Neuron (in vitro differentiated cells): ENCODE measurements around the gene TMEM9.
A peak's percentile ranks its signal among the peaks of the same experiment; 100 is the strongest.

ENCODE experiments used
- H2AFZ ChIP-seq: one replicate; pipeline ENCODE4 v1.6.1; 2013; ENCODE audit warnings: low read depth, mild to moderate bottlenecking, inconsistent platforms, low read length, moderate library complexity
- H3K27me3 ChIP-seq: one replicate; pipeline ENCODE4 v1.6.1; 2013; ENCODE audit warnings: low read length; ENCODE audit not compliant: insufficient read depth
- H3K36me3 ChIP-seq: one replicate; pipeline ENCODE4 v1.6.1; 2013; ENCODE audit warnings: low read length; ENCODE audit not compliant: insufficient read depth
- H3K4me1 ChIP-seq: one replicate; pipeline ENCODE4 v1.6.1; 2013; ENCODE audit warnings: low read length; ENCODE audit not compliant: insufficient read depth
- H3K4me3 ChIP-seq: 2 replicates; pipeline ENCODE4 v1.5.1; 2013; ENCODE audit warnings: mild to moderate bottlenecking, low read length, moderate library complexity
- H3K9me3 ChIP-seq: one replicate; pipeline ENCODE4 v1.6.1; 2013; ENCODE audit warnings: low read length

TMEM9 gene

GRCh38 chr1:201126832-201127754, 27.2 kb downstream of the TMEM9 start, which contains the start of gene ASCL5:
TSS of gene ASCL5 (minus strand) at chr1:201127184. CDS start at chr1:201115372, 11,812 bp downstream.
- H3K36me3 ChIP-seq = no peaks in the 10 kb centered on the region
- no peak within 1 kb of the TSS for H2AFZ ChIP-seq
- H3K9me3 ChIP-seq = no peaks in the 10 kb centered on the region
- no peak within 1 kb of the TSS for H3K4me3 ChIP-seq
- H3K27me3 ChIP-seq = peaks cover 35% of the 10 kb centered on the region
- H3K4me1 ChIP-seq = no peaks in the 10 kb centered on the region

DNA sequence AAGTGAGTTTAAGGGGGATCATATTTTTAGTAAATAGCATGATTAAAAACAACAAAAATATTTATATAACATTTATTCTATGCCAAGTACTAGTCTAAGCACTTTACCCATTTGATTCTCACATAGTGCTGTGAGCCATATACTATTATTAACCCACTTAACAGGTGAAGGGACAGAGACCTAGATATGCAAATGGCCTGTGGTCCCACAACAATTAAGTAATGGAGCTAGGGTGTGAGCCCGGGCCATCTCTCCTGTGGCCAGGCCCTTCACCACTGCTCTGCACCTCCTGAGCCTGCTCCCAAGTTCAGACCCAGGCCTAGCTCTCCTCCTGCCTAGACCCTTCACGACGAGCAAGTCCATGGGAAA, 27.8 kb downstream of the TMEM9 start:
- no peak overlapping the region for H2AFZ ChIP-seq
- no peak overlapping the region for H3K4me3 ChIP-seq
- no peaks in the 10 kb centered on the region for H3K9me3 ChIP-seq
- H3K27me3 ChIP-seq = peaks cover 38% of the 10 kb centered on the region
- no peaks in the 10 kb centered on the region for H3K4me1 ChIP-seq
- H3K36me3 ChIP-seq = no peaks in the 10 kb centered on the region

DNA sequence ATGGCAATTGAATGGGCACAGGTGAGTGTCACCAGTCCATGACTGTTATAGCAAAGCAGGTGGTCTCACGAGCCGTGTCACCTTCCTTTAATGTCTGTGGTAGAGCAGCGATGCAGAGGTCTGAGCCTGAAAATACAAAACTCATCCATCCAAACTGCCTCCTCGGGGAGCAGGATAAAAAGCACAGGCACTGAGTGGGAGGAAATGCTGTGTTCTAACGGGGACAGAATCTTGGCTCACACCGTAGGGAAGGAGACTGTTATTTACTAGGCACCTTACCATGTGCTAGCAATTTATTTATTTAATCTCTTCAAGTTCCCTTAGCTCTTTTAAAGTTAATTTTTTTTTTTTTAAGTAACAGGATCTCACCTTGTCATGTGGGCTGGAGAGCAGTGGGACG, 28.5 kb downstream of the TMEM9 start:
- Histone ChIP-seq H3K9me3 (no peaks in the 10 kb centered on the region), H2AFZ (no peak overlapping the region), H3K4me1 (no peaks in the 10 kb centered on the region), H3K4me3 (no peak overlapping the region), H3K36me3 (no peaks in the 10 kb centered on the region), H3K27me3 (peaks cover 38% of the 10 kb centered on the region)

- no peaks in the 10 kb centered on the region for H3K4me1 ChIP-seq
- H3K36me3 ChIP-seq = no peaks in the 10 kb centered on the region
- no peak overlapping the region for H3K4me3 ChIP-seq
- H3K9me3 ChIP-seq = no peaks in the 10 kb centered on the region
- H3K27me3 ChIP-seq = peaks cover 38% of the 10 kb centered on the region
- no peak overlapping the region for H2AFZ ChIP-seq
Measured at GRCh38 chr1:201125019-201125418, 29.3 kb downstream of the TMEM9 start.

DNA sequence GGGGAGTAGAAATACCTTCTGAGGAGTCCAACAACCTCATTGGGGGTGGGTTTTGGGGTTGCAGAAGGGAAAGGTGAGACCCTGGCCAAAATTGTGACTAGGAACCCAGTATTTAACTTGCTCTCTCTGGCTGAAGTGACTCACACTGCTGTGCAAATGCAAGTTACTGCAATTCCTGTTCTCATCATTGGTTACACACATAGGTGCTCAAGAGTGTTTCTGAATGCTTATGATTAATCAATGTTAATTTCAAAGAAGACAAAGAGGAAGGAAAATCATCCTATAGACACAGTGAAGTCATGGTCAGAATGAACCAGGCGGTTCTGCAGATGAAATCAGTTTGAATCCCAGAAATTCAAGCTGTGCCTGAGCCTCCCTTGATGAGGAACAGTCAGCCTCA, 30.4 kb downstream of the TMEM9 start:
- H3K36me3 ChIP-seq = no peaks in the 10 kb centered on the region
- peaks cover 38% of the 10 kb centered on the region for H3K27me3 ChIP-seq
- no peak overlapping the region for H2AFZ ChIP-seq
- no peaks in the 10 kb centered on the region for H3K9me3 ChIP-seq
- H3K4me3 ChIP-seq = no peak overlapping the region
- H3K4me1 ChIP-seq = no peaks in the 10 kb centered on the region

DNA sequence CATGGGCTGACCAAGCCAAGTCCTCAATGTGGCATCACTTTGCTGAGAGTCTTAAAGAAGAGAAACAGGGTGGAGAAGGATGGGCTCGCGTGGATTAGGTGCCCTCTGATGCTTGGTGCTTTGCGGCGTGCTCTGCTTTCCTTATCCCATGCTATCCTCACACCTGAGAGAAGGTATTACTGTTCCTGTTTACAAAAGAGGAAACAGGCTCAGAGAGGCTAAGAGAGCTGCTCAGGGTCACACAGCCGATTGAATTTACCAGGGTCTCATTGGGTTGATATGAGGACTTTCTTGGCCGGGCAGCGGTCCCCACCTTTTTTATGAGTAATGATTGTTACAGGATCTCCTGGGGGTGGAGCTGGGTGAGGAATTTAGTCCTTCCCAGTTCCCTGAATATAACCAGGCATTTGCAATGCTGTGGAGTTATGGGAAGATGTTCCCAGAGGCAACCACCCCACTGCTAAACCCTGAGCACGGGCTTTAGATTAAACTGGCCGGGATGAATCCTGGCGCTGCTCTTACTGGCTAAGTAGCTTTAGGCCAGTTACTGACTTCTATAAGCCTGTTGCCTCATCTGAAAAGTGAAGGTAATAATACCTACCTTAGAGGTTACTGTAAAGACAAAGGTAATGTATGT, 31.8 kb downstream of the TMEM9 start:
- peaks cover 34% of the 10 kb centered on the region for H3K27me3 ChIP-seq
- H2AFZ ChIP-seq = no peak overlapping the region
- no peaks in the 10 kb centered on the region for H3K9me3 ChIP-seq
- no peaks in the 10 kb centered on the region for H3K36me3 ChIP-seq
- H3K4me3 ChIP-seq = no peak overlapping the region
- H3K4me1 ChIP-seq = no peaks in the 10 kb centered on the region

- Histone ChIP-seq H3K9me3 (no peaks in the 10 kb centered on the region), H3K4me1 (no peaks in the 10 kb centered on the region), H3K36me3 (no peaks in the 10 kb centered on the region), H2AFZ (no peak overlapping the region), H3K27me3 (peaks cover 19% of the 10 kb centered on the region), H3K4me3 (no peak overlapping the region)
Measured at GRCh38 chr1:201119206-201120197, 34.8 kb downstream of the TMEM9 start.

- Histone ChIP-seq H2AFZ (no peak overlapping the region), H3K36me3 (no peaks in the 10 kb centered on the region), H3K4me1 (peaks cover 4% of the 10 kb centered on the region), H3K4me3 (no peak overlapping the region), H3K27me3 (no peaks in the 10 kb centered on the region), H3K9me3 (no peaks in the 10 kb centered on the region)
Measured at GRCh38 chr1:201116091-201116490, 38.2 kb downstream of the TMEM9 start.

DNA sequence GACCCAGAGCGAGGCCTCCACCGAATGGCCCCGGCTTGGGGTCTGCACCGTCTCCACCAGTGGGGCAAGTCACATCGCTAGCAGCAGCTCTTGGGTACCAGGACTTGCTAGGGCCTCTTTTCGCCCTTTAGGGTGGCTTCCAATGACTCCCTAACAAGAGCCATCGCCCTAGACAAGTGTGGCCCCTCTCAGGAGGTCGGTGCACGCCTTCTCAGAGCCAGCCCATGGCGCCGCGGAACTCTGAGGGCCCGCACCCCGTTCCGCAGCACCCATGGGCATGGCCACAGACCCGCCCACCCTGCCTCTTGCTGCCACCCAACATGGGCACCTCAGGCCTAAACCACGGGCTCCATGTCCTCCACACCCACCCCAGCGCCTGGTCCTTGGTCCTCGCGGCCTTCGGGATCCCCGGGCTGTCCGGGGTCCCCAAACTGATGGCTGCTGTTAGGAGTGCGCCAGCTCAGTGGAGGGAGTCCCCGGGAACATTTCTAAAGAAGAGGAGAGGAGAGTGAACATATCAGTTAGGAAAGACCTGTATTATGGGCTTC, 38.8 kb downstream of the TMEM9 start:
- no peak overlapping the region for H2AFZ ChIP-seq
- no peaks in the 10 kb centered on the region for H3K27me3 ChIP-seq
- H3K9me3 ChIP-seq = no peaks in the 10 kb centered on the region
- H3K36me3 ChIP-seq = no peaks in the 10 kb centered on the region
- H3K4me1 ChIP-seq = peaks cover 4% of the 10 kb centered on the region
- no peak overlapping the region for H3K4me3 ChIP-seq

- no peaks in the 10 kb centered on the region for H3K36me3 ChIP-seq
- H3K4me3 ChIP-seq = peak overlapping the region; percentile 53
- H3K9me3 ChIP-seq = no peaks in the 10 kb centered on the region
- no peaks in the 10 kb centered on the region for H3K27me3 ChIP-seq
- H3K4me1 ChIP-seq = peaks cover 4% of the 10 kb centered on the region
- peak overlapping the region; percentile 79 for H2AFZ ChIP-seq
Measured at GRCh38 chr1:201114245-201115131, 39.8 kb downstream of the TMEM9 start.

DNA sequence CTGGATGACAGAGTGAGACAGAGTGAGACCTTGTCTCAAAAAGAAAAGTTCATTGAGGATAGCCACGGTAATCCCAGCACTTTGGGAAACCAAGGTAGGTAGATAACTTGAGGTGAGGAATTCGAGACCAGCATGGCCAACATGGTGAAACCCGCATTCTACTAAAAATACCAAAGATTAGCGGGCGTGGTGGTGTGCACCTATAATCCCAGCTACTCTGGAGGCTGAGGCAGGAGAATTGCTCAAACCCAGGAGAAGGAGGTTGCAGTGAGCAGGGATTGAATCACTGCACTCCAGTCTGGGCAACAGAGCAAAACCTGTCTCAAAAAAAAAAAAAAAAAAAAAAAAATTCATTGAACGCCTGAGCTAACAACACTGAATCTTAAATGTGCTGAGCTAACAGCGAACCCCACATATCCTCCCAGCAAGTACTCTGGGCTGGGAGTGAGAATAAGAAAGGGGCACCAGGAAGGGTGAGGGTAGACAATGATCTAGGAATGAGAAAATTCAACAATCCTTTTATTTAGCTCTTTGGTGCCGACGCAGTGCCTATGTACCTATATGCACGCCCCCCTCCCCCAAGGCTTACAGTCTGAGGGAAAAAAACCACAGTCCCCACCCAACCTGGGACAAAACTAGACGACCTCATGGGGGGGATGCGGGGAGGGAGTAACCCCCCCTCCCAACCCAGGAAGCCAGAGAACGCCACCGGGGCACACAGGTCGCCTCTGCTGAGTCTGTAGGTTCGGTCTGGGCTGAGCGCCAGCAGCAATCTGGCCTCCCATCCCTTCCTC, 40.6 kb downstream of the TMEM9 start:
- Histone ChIP-seq H3K27me3 (no peaks in the 10 kb centered on the region), H2AFZ (peak overlapping the region; percentile 79), H3K4me3 (peak overlapping the region; percentile 26), H3K4me1 (peaks cover 11% of the 10 kb centered on the region), H3K36me3 (no peaks in the 10 kb centered on the region), H3K9me3 (no peaks in the 10 kb centered on the region)
